H1 (cell line): ENCODE results near the gene AFG1L. TPM values are rescaled to one million over a fixed set of nuclear protein-coding genes. Genes with fewer than 3 reads are reported as not detected.

Source experiments
- CTCF ChIA-PET: fragments of 300-600 bp; sonication (Branson Sonifier 250); formaldehyde crosslinking; loops from one replicate; lab custom pipeline; 2021; ENCODE audit not compliant: partially characterized antibody; lab: Charles Lee
- POLR2A ChIA-PET: fragments of 300-600 bp; sonication (Branson Sonifier 250); formaldehyde crosslinking; loops from one replicate; lab custom pipeline; 2021; ENCODE audit warnings: inconsistent platforms; ENCODE audit not compliant: partially characterized antibody; lab: Charles Lee
- DNase-seq, 2 experiments: peaks; one replicate each; pipeline versions ENCODE4 v3.0.0 to v3.0.0-alpha.2; 2010 to 2022; ENCODE audit warnings: low spot score in 2 of 2, low read depth in 1 of 2, mixed read lengths in 1 of 2
- FAIRE-seq: peaks from 2 replicates; lab custom pipeline; 2011; peaks lifted over from hg19 to GRCh38; lab: Jason Lieb, UNC
- H2AFZ ChIP-seq: 2 replicates; pipeline ENCODE4 v1.8.1; 2012; ENCODE audit warnings: low read length, inconsistent platforms
- H2AK5ac ChIP-seq: 2 replicates; pipeline ENCODE4 v1.6.1; 2013; ENCODE audit warnings: low read depth, low read length
- H2BK120ac ChIP-seq: replicated peaks from 2 replicates; pipeline ENCODE3; 2013; ENCODE audit warnings: low read depth, low read length, inconsistent platforms
- H2BK12ac ChIP-seq: 2 replicates; pipeline ENCODE4 v1.6.1; 2013; ENCODE audit warnings: low read depth, low read length
- H2BK15ac ChIP-seq: 2 replicates; pipeline ENCODE4 v1.6.1; 2013; ENCODE audit warnings: low read length
- H2BK20ac ChIP-seq: 2 replicates; pipeline ENCODE4 v1.6.1; 2013; ENCODE audit warnings: low read length
- H2BK5ac ChIP-seq: 2 replicates; pipeline ENCODE4 v1.6.1; 2013; ENCODE audit warnings: low read depth, low read length
- H3K14ac ChIP-seq: 2 replicates; pipeline ENCODE4 v1.6.1; 2013; ENCODE audit warnings: inconsistent platforms; ENCODE audit not compliant: insufficient read length
- H3K18ac ChIP-seq: 2 replicates; pipeline ENCODE4 v1.6.1; 2013; ENCODE audit warnings: low read length; ENCODE audit errors: extremely low read depth
- H3K23ac ChIP-seq: 2 replicates; pipeline ENCODE4 v1.6.1; 2013; ENCODE audit warnings: inconsistent platforms; ENCODE audit not compliant: insufficient read length
- H3K23me2 ChIP-seq: 2 replicates; pipeline ENCODE4 v1.6.1; 2013; ENCODE audit warnings: low read depth, low read length
- H3K27ac ChIP-seq: 2 replicates; pipeline ENCODE4 v1.6.1; 2011; ENCODE audit warnings: low read depth, low read length, inconsistent platforms
- H3K27me3 ChIP-seq, 4 experiments: replicated peaks in 1 of 4; 1 replicate in 1 of 4; 2 replicates in 3 of 4; pipeline versions ENCODE4 v1.6.1 to v1.8.1; 2011 to 2013; ENCODE audit warnings: low read length in 3 of 4, mild to moderate bottlenecking in 3 of 4, inconsistent platforms in 2 of 4, mixed read lengths in 2 of 4, moderate library complexity in 1 of 4; ENCODE audit not compliant: control insufficient read depth in 3 of 4, insufficient read depth in 3 of 4; ENCODE audit errors: extremely low read depth in 1 of 4
- H3K36me3 ChIP-seq, 4 experiments: 2 replicates each; pipeline versions ENCODE4 v1.6.1 to v1.8.1; 2011 to 2013; ENCODE audit warnings: mild to moderate bottlenecking in 4 of 4, low read length in 3 of 4, moderate library complexity in 2 of 4, control low read depth in 1 of 4, inconsistent platforms in 1 of 4; ENCODE audit not compliant: insufficient read depth in 4 of 4, control insufficient read depth in 2 of 4
- H3K4ac ChIP-seq: replicated peaks from 2 replicates; pipeline ENCODE3; 2013; ENCODE audit warnings: low read length, low read depth, mixed read lengths, inconsistent platforms; ENCODE audit not compliant: insufficient read length
- H3K4me1 ChIP-seq, 4 experiments: replicated peaks in 1 of 4; 1 replicate in 1 of 4; 2 replicates in 3 of 4; pipeline versions ENCODE4 v1.6.1 to v1.8.1; 2011 to 2013; ENCODE audit warnings: low read length in 3 of 4, inconsistent platforms in 2 of 4, mixed read lengths in 1 of 4; ENCODE audit not compliant: insufficient read depth in 4 of 4, control insufficient read depth in 3 of 4
- H3K4me2 ChIP-seq, 2 experiments: 2 replicates each; pipeline versions ENCODE4 v1.6.1 to v1.8.1; 2011 to 2013; ENCODE audit warnings: low read depth in 2 of 2, low read length in 2 of 2, control low read depth in 1 of 2, inconsistent platforms in 1 of 2, mild to moderate bottlenecking in 1 of 2; ENCODE audit not compliant: insufficient read depth in 1 of 2
- H3K4me3 ChIP-seq, 4 experiments: fragments of 200-600, 300-600 bp in 1 of 4; sonication (generic), shearing (Covaris generic), sonication (Bioruptor Twin) in 1 of 4; 2 replicates each; pipeline versions ENCODE4 v1.5.1 to v1.8.1; 2011 to 2016; ENCODE audit warnings: low read length in 4 of 4, low read depth in 3 of 4, control low read depth in 2 of 4, inconsistent platforms in 2 of 4, mild to moderate bottlenecking in 2 of 4, mixed read lengths in 1 of 4, moderate library complexity in 1 of 4; ENCODE audit not compliant: insufficient read depth in 2 of 4; ENCODE audit errors: extremely low read depth in 1 of 4
- H3K56ac ChIP-seq: replicated peaks from 2 replicates; pipeline ENCODE3; 2013; ENCODE audit warnings: low read depth, mild to moderate bottlenecking, mixed read lengths, low read length, inconsistent platforms; ENCODE audit not compliant: insufficient read length
- H3K79me1 ChIP-seq: 2 replicates; pipeline ENCODE4 v1.6.1; 2013; ENCODE audit warnings: low read depth, low read length, control low read depth
- H3K79me2 ChIP-seq, 2 experiments: 2 replicates each; pipeline versions ENCODE4 v1.6.1 to v1.8.1; 2012 to 2013; ENCODE audit warnings: low read length in 2 of 2, mild to moderate bottlenecking in 2 of 2, inconsistent platforms in 1 of 2; ENCODE audit not compliant: insufficient read depth in 2 of 2, control insufficient read depth in 1 of 2
- H3K9ac ChIP-seq, 4 experiments: replicated peaks in 1 of 4; 1 replicate in 1 of 4; 2 replicates in 3 of 4; pipeline versions ENCODE4 v1.6.1 to v1.8.1; 2011 to 2013; ENCODE audit warnings: low read depth in 3 of 4, low read length in 3 of 4, control low read depth in 2 of 4, mild to moderate bottlenecking in 2 of 4, moderate library complexity in 2 of 4, inconsistent platforms in 1 of 4; ENCODE audit errors: extremely low read depth in 1 of 4
- H3K9me3 ChIP-seq, 2 experiments: 2 replicates each; pipeline versions ENCODE4 v1.6.1 to v1.8.1; 2012 to 2013; ENCODE audit warnings: mild to moderate bottlenecking in 2 of 2, moderate library complexity in 2 of 2, control low read depth in 1 of 2, inconsistent platforms in 1 of 2, low read depth in 1 of 2, low read length in 1 of 2, mixed read lengths in 1 of 2; ENCODE audit not compliant: insufficient read depth in 2 of 2
- H4K20me1 ChIP-seq, 2 experiments: replicated peaks in 1 of 2; 2 replicates each; pipeline versions ENCODE3 to v1.8.1; 2011 to 2013; ENCODE audit warnings: inconsistent platforms in 2 of 2, low read length in 2 of 2, mild to moderate bottlenecking in 1 of 2; ENCODE audit not compliant: insufficient read depth in 2 of 2, control insufficient read depth in 1 of 2
- H4K5ac ChIP-seq: 2 replicates; pipeline ENCODE4 v1.6.1; 2013; ENCODE audit warnings: low read length, low read depth, mixed read lengths, inconsistent platforms; ENCODE audit not compliant: insufficient read length
- H4K8ac ChIP-seq: 2 replicates; pipeline ENCODE4 v1.8.0; 2013; ENCODE audit warnings: mild to moderate bottlenecking, moderate library complexity, low read length, inconsistent platforms; ENCODE audit not compliant: insufficient read depth; ENCODE audit errors: extremely low read depth
- H4K91ac ChIP-seq: replicated peaks from 2 replicates; pipeline ENCODE3; 2013; ENCODE audit warnings: low read length, mixed read lengths, inconsistent platforms; ENCODE audit not compliant: insufficient read length
- BCL11A ChIP-seq, 2 experiments: IDR thresholded peaks; one replicate each; pipeline ENCODE4 v1.6.1; 2011; ENCODE audit warnings: low read depth in 2 of 2, low read length in 2 of 2, mild to moderate bottlenecking in 2 of 2
- CREB1 ChIP-seq: IDR thresholded peaks from 2 replicates; pipeline ENCODE4 v1.6.1; 2012; ENCODE audit warnings: inconsistent platforms
- EGR1 ChIP-seq: IDR thresholded peaks from 2 replicates; pipeline ENCODE4 v1.6.1; 2011; ENCODE audit warnings: low read depth, low read length, borderline replicate concordance
- HDAC2 ChIP-seq, 2 experiments: fragments of 300-600 bp in 1 of 2; sonication (generic) in 1 of 2; IDR thresholded peaks; 2 replicates each; pipeline ENCODE4 v1.6.1; 2011 to 2012; ENCODE audit warnings: low read depth in 2 of 2, low read length in 2 of 2, mild to moderate bottlenecking in 2 of 2, moderate library complexity in 2 of 2, borderline replicate concordance in 1 of 2, inconsistent platforms in 1 of 2
- JUND ChIP-seq: IDR thresholded peaks from 2 replicates; pipeline ENCODE4 v1.6.1; 2011; ENCODE audit warnings: mild to moderate bottlenecking, improper control_type of control experiment, low read length
- NANOG ChIP-seq: IDR thresholded peaks from 2 replicates; pipeline ENCODE4 v1.6.1; 2011; ENCODE audit warnings: low read length, low read depth, mild to moderate bottlenecking, inconsistent platforms; ENCODE audit not compliant: insufficient read depth, poor library complexity, severe bottlenecking
- POLR2A ChIP-seq, 2 experiments: IDR thresholded peaks; 1 replicate in 1 of 2; 2 replicates in 1 of 2; pipeline ENCODE4 v1.6.1; 2011; ENCODE audit warnings: low read depth in 2 of 2, low read length in 2 of 2, mild to moderate bottlenecking in 2 of 2; ENCODE audit errors: control extremely low read depth in 1 of 2
- SP2 ChIP-seq: IDR thresholded peaks from 2 replicates; pipeline ENCODE4 v1.6.1; 2012; ENCODE audit warnings: mild to moderate bottlenecking, low read length, inconsistent platforms
- TBP ChIP-seq: IDR thresholded peaks from 2 replicates; pipeline ENCODE4 v1.6.1; 2011; ENCODE audit warnings: low read depth, low read length, improper control_type of control experiment
- ZNF274 ChIP-seq: IDR thresholded peaks from 2 replicates; pipeline ENCODE4 v1.7.0; 2012; ENCODE audit warnings: low read length, borderline replicate concordance; ENCODE audit errors: extremely low read depth
- polyA plus RNA-seq, 7 experiments: library from polyadenylated mRNA; depleted of rRNA in 3 of 7; stranded (reverse) in 5 of 7; unstranded in 2 of 7; fragments of >200 nt in 5 of 7; fragments of 200-250 nt in 2 of 7; gene quantifications; 1 replicate in 5 of 7; 2 replicates in 1 of 7; 4 replicates in 1 of 7; pipeline versions ENCODE4 v1.2.1 to v1.2.3, GENCODE V29; 2011 to 2013; ENCODE audit warnings: missing spikeins in 2 of 7, mixed read lengths in 2 of 7
- total RNA-seq: library from RNA; stranded (reverse); fragmentation: NEBNext Ultra II Directional; extraction: Animal tissue kit (Norgen Biotek cat#: 25700); gene quantifications from 2 replicates; pipeline ENCODE4 v1.2.1, GENCODE V29; 2021
- TF ChIP-seq, protein P1 (sequence below), 3 experiments: IDR thresholded peaks; 1 replicate in 2 of 3; 2 replicates in 1 of 3; pipeline versions ENCODE4 v1.5.1 to v1.6.1; 2011; ENCODE audit warnings: low read length in 3 of 3, mild to moderate bottlenecking in 3 of 3, inconsistent platforms in 2 of 3, low read depth in 1 of 3, moderate library complexity in 1 of 3; ENCODE audit not compliant: insufficient read depth in 1 of 3; ENCODE audit errors: control extremely low read depth in 1 of 3
- TF ChIP-seq, protein P2 (sequence below): IDR thresholded peaks from 2 replicates; pipeline ENCODE4 v1.6.1; 2012; ENCODE audit warnings: low read length, inconsistent platforms

Gene AFG1L
- total and polyA plus RNA-seq, 2 of the 8 experiments (the other 6 are each of a cell fraction or from before 2014, with no cell fraction given) = 0.98 to 5.7 TPM

DNA sequence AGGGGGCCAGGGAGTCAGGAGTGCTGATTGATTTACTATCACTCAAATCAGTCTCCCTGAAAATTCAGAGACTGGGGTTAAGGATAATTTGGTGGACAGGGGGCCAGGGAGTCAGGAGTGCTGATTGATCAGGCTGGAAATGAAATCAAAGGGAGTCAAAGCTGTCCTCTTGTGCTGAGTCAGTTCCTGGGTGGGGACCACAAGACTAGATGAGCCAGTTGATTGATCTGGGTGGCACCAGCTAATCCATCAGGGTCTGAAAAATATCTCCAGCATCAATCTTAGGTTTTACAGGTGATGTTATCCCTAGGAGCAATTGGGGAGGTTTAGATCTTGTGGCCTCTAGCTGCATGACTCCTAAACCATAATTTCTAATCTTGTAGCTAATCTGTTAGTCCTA, 6.1 kb upstream of the AFG1L start:
- Histone ChIP-seq H2BK20ac (no peak overlapping the region), H3K9ac (no peak overlapping the region), H3K79me2 (no peaks in the 10 kb centered on the region), H3K4me1 (no peaks in the 10 kb centered on the region), H2BK15ac (no peak overlapping the region), H4K5ac (no peak overlapping the region), H3K14ac (no peak overlapping the region), H3K18ac (no peak overlapping the region), H3K23ac (no peak overlapping the region), H2AFZ (no peak overlapping the region), H2BK5ac (no peak overlapping the region), H3K4me3 (no peak overlapping the region), H3K4ac (no peak overlapping the region), H2BK12ac (no peak overlapping the region), H3K56ac (no peak overlapping the region), H3K36me3 (no peaks in the 10 kb centered on the region), H3K4me2 (no peak overlapping the region), H3K79me1 (no peaks in the 10 kb centered on the region), H4K8ac (no peak overlapping the region), H3K27me3 (no peaks in the 10 kb centered on the region), H3K27ac (no peak overlapping the region), H2AK5ac (no peak overlapping the region), H3K9me3 (no peaks in the 10 kb centered on the region), H3K23me2 (no peaks in the 10 kb centered on the region; the same call in 1 of the 2 replicates), H4K91ac (no peak overlapping the region), H4K20me1 (no peaks in the 10 kb centered on the region), H2BK120ac (no peak overlapping the region)
- ChIA-PET POLR2A (no interaction called here), CTCF (interaction anchor here (0.8 kb wide), 1 partner anchor 203 kb away, joined by 3 read pairs; no protein-coding TSS in a partner anchor)
- DNase-seq (peak in 1 of 2 experiments; percentile 16), FAIRE-seq (no peak)
- TF ChIP-seq ZNF274 (no peak), NANOG (no peak), EGR1 (no peak), BCL11A (IDR thresholded peaks at IDR 0.05; ENCODE audit: low read depth in 2 of 2, low read length in 2 of 2) (no peak), JUND (no peak), POLR2A (IDR thresholded peaks at IDR 0.05; ENCODE audit: control extremely low read depth in 1 of 2, low read depth in 2 of 2, low read length in 2 of 2) (no peak), SP2 (no peak), HDAC2 (IDR thresholded peaks at IDR 0.05; ENCODE audit: borderline replicate concordance in 1 of 2, low read depth in 2 of 2, low read length in 2 of 2) (no peak), TBP (no peak), CREB1 (no peak)
- TF ChIP-seq, protein P1, sequence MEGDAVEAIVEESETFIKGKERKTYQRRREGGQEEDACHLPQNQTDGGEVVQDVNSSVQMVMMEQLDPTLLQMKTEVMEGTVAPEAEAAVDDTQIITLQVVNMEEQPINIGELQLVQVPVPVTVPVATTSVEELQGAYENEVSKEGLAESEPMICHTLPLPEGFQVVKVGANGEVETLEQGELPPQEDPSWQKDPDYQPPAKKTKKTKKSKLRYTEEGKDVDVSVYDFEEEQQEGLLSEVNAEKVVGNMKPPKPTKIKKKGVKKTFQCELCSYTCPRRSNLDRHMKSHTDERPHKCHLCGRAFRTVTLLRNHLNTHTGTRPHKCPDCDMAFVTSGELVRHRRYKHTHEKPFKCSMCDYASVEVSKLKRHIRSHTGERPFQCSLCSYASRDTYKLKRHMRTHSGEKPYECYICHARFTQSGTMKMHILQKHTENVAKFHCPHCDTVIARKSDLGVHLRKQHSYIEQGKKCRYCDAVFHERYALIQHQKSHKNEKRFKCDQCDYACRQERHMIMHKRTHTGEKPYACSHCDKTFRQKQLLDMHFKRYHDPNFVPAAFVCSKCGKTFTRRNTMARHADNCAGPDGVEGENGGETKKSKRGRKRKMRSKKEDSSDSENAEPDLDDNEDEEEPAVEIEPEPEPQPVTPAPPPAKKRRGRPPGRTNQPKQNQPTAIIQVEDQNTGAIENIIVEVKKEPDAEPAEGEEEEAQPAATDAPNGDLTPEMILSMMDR (IDR thresholded peaks at IDR 0.05; ENCODE audit: control extremely low read depth in 1 of 3, insufficient read depth in 1 of 3, low read depth in 1 of 3, low read length in 3 of 3) = no peak
- TF ChIP-seq, protein P2, sequence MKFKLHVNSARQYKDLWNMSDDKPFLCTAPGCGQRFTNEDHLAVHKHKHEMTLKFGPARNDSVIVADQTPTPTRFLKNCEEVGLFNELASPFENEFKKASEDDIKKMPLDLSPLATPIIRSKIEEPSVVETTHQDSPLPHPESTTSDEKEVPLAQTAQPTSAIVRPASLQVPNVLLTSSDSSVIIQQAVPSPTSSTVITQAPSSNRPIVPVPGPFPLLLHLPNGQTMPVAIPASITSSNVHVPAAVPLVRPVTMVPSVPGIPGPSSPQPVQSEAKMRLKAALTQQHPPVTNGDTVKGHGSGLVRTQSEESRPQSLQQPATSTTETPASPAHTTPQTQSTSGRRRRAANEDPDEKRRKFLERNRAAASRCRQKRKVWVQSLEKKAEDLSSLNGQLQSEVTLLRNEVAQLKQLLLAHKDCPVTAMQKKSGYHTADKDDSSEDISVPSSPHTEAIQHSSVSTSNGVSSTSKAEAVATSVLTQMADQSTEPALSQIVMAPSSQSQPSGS = no peak
